Brain microvascular endothelial cell (primary cell): Measurements from ENCODE around the gene CRNKL1.

Source experiments
- DNase-seq: peaks from one replicate; pipeline ENCODE4 v3.0.0-alpha.2; 2020
- H3K27ac ChIP-seq: fragments of 250-450 bp; sonication (Bioruptor Pico); 2 replicates; pipeline ENCODE4 v1.5.1; 2020; ENCODE audit warnings: mild to moderate bottlenecking, moderate library complexity
- H3K27me3 ChIP-seq: fragments of 250-450 bp; sonication (Bioruptor Pico); replicated peaks from 2 replicates; pipeline ENCODE4 v1.5.1; 2020; ENCODE audit warnings: mild to moderate bottlenecking
- H3K36me3 ChIP-seq: fragments of 250-450 bp; sonication (Bioruptor Pico); replicated peaks from 2 replicates; pipeline ENCODE4 v1.5.1; 2020; ENCODE audit warnings: mild to moderate bottlenecking
- H3K4me3 ChIP-seq: 2 replicates; pipeline ENCODE4 v1.5.1; 2011; ENCODE audit warnings: low read depth, mild to moderate bottlenecking, control low read depth, low read length, moderate library complexity
- in situ Hi-C: cut with HindIII; loops from 2 replicates; pipeline ENCODE4 v1.10.0; 2017; ENCODE audit warnings: low sequenced_read_pairs, low pct_ligation_motif_present
- TF ChIP-seq, protein P1 (sequence below): IDR thresholded peaks from 2 replicates; pipeline ENCODE4 v1.5.1; 2011; ENCODE audit warnings: low read depth, mild to moderate bottlenecking, moderate library complexity, low read length, control low read depth, inconsistent platforms; ENCODE audit errors: missing control alignments

Gene CRNKL1

DNA sequence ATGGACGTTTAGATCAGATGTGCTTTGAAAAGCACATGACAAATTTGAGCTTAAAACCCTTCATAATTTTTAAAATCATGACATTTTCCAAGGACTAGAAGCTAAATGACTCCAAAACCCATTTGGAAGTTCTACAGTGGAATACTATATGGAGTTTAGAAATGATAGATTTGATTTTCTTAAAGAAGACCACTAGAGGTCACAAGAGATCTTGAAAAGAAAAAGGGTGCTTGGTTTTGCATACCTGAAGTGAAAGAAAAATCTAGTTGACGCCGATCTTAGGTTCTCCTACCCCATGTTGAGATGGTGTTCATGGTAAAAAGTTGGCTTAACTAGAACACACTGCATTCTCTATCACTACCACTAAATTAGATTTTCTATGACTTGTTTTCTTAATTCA, 31.5 kb upstream of the CRNKL1 start:
- Histone ChIP-seq H3K36me3 (no peaks in the 10 kb centered on the region), H3K27me3 (no peaks in the 10 kb centered on the region), H3K27ac (no peak overlapping the region), H3K4me3 (no peak overlapping the region)
- TF ChIP-seq, protein P1, sequence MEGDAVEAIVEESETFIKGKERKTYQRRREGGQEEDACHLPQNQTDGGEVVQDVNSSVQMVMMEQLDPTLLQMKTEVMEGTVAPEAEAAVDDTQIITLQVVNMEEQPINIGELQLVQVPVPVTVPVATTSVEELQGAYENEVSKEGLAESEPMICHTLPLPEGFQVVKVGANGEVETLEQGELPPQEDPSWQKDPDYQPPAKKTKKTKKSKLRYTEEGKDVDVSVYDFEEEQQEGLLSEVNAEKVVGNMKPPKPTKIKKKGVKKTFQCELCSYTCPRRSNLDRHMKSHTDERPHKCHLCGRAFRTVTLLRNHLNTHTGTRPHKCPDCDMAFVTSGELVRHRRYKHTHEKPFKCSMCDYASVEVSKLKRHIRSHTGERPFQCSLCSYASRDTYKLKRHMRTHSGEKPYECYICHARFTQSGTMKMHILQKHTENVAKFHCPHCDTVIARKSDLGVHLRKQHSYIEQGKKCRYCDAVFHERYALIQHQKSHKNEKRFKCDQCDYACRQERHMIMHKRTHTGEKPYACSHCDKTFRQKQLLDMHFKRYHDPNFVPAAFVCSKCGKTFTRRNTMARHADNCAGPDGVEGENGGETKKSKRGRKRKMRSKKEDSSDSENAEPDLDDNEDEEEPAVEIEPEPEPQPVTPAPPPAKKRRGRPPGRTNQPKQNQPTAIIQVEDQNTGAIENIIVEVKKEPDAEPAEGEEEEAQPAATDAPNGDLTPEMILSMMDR: peak; percentile 26
- in situ Hi-C loops: no loop called here
- no peak for DNase-seq

DNA sequence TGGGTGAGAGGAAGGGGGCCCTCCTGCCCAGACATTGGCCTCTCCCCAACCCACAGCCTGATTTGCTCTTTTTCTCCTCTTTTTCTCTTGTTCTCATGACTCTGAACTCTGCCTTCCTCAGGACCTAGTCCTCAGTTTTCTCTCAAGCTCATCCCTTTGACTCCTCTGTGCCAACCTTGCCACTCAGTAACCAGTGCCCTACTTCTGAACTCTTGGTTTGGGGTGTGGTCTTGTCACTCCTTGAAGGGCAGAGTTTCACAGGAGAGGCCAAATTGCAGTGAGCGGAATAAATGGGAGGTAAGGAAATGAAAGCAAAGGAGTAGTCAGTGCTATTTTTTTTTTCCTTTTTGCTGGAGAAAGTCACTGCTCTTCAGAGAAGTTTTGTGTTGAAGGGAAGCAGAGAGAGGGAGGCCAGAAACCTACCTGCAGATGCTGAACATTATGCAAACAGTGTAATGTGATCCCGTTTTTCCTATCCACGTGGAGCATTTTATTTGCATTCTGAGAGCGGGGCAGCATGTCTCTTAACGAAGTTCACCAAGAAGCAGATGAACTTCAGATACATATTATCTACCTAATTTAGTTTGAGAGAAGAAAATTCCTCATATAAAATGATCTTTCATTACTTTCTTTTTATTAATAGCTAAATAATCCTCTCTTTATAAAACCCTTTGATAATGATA, 27.0 kb upstream of the CRNKL1 start:
- no peak for DNase-seq
- Histone ChIP-seq H3K36me3 (no peaks in the 10 kb centered on the region), H3K27ac (no peak overlapping the region), H3K27me3 (no peaks in the 10 kb centered on the region), H3K4me3 (no peak overlapping the region)
- in situ Hi-C loops: no loop called here
- TF ChIP-seq, protein P1: no peak

DNA sequence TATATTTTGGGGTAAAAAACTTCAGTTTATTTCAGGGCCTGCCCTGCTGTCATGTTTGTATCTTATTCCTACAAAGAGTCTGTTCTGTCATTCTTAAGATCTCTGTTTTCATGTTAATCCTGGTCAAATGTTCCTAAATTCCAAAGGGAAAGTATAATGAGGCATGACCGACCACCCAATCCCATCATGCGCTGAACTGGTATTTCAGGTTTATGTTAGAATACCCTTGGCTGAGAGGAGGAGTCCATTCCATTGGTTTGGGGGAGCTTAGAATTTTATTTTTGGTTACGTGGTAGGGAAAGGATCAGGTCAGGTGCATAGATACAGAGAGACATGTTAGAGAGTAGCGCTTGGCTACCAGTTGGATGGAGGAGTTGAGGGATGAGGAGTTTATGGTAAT, 25.8 kb upstream of the CRNKL1 start:
- no peaks in the 10 kb centered on the region for H3K27me3 ChIP-seq
- no peak overlapping the region for H3K27ac ChIP-seq
- in situ Hi-C loops: no loop called here
- H3K36me3 ChIP-seq: no peaks in the 10 kb centered on the region
- no peak for DNase-seq
- no peak overlapping the region for H3K4me3 ChIP-seq
- TF ChIP-seq, protein P1: no peak

DNA sequence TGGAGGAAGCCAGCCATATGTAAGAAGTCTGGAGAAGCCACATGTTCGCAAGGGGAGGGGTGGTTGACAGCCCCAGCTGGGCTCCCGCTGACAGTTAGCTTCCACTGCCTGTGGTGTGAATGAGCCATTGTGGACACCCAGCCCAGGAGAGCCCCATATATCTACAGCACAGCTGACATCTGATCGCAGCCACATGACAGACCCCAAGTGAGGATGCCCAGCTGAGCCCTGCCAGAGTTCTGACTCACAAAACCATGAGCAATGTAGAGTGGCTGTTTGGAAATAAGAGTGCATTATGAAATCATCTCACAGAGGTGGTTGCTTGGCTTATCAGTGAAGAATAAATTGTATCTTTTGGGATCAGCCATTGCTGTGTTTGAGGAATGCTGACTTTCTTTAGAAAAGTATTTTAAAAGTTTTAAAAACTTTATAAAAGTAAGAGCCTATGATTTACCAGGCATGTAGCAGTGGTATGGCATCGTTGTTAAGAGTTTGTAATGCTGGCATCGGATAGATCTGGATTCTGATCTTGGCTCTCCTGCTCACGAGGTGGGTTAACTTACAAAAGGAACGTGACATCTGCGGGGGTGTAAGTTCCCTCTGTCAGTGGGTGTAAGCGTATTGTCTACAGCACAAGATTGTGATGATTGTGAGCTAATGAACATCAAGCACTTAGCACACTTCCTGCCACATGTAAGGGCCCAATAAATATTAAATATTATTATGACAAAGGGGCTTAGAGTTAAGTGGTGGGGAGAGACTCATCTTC, 24.2 kb upstream of the CRNKL1 start:
- Histone ChIP-seq H3K27me3 (no peaks in the 10 kb centered on the region), H3K36me3 (no peaks in the 10 kb centered on the region), H3K4me3 (no peak overlapping the region), H3K27ac (no peak overlapping the region)
- TF ChIP-seq, protein P1: no peak
- in situ Hi-C loops: no loop called here
- DNase-seq: peak; percentile 46

DNA sequence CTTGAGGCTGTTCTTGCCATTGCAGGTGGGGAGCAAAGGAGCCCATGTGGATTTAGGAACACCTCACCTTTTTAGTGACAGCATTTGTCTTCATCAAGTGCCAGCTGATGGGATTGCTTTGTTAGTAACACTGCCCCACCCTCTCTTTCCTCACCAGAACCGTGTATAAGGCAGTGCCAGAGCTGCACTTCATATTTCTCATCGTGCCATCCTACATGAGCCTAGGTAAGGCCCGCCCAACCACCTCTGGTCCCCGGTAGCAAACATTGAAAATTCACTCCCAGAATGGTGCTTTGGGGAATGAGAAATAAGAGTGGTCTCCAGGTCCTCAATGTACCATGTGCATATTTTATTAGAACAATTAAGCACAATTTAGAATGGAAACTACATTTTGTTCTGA, 22.8 kb upstream of the CRNKL1 start:
- TF ChIP-seq, protein P1: no peak
- no peak for DNase-seq
- H3K4me3 ChIP-seq: no peak overlapping the region
- no peak overlapping the region for H3K27ac ChIP-seq
- in situ Hi-C loops: no loop called here
- no peaks in the 10 kb centered on the region for H3K36me3 ChIP-seq
- no peaks in the 10 kb centered on the region for H3K27me3 ChIP-seq
